ENCODE results near the gene GATB.

GATB gene

GRCh38 chr4:151657896-151658295, 102.9 kb downstream of the GATB start:
- in situ Hi-C loops (cut with MboI; ENCODE audit: low sequenced_read_pairs) = no loop called here

GRCh38 chr4:151656058-151656457, 104.7 kb downstream of the GATB start:
- in situ Hi-C loops (cut with MboI; ENCODE audit: low sequenced_read_pairs) = no loop called here

GRCh38 chr4:151653548-151653918, 107.3 kb downstream of the GATB start:
- in situ Hi-C loops (cut with MboI; ENCODE audit: low sequenced_read_pairs) = no loop called here

- in situ Hi-C loops (cut with MboI; ENCODE audit: low sequenced_read_pairs) = no loop called here
These were observed 107.8 kb downstream of the GATB start for GRCh38 chr4:151652841-151653547.

- in situ Hi-C loops (cut with MboI; ENCODE audit: low sequenced_read_pairs) = no loop called here
These were observed 109.3 kb downstream of the GATB start for GRCh38 chr4:151651496-151651895.

GRCh38 chr4:151649479-151649878, 111.3 kb downstream of the GATB start:
- in situ Hi-C loops (cut with MboI; ENCODE audit: low sequenced_read_pairs) = no loop called here

GRCh38 chr4:151646322-151646721, 114.5 kb downstream of the GATB start:
- in situ Hi-C loops (cut with MboI; ENCODE audit: low sequenced_read_pairs) = no loop called here

GRCh38 chr4:151644622-151645021, 116.2 kb downstream of the GATB start:
- in situ Hi-C loops (cut with MboI; ENCODE audit: low sequenced_read_pairs) = no loop called here

GRCh38 chr4:151643564-151643963, 117.2 kb downstream of the GATB start:
- in situ Hi-C loops (cut with MboI; ENCODE audit: low sequenced_read_pairs) = no loop called here

GRCh38 chr4:151641983-151642382, 118.8 kb downstream of the GATB start:
- in situ Hi-C loops (cut with MboI; ENCODE audit: low sequenced_read_pairs) = no loop called here

GRCh38 chr4:151641167-151641566, 119.6 kb downstream of the GATB start:
- in situ Hi-C loops (cut with MboI; ENCODE audit: low sequenced_read_pairs) = no loop called here

GRCh38 chr4:151640381-151640780, 120.4 kb downstream of the GATB start:
- in situ Hi-C loops (cut with MboI; ENCODE audit: low sequenced_read_pairs) = no loop called here

- in situ Hi-C loops (cut with MboI; ENCODE audit: low sequenced_read_pairs) = no loop called here
These were observed 122.4 kb downstream of the GATB start for GRCh38 chr4:151638295-151638858.

- in situ Hi-C loops (cut with MboI; ENCODE audit: low sequenced_read_pairs) = no loop called here
These were observed 129.5 kb downstream of the GATB start for GRCh38 chr4:151631349-151631748.

GRCh38 chr4:151629097-151629783, 131.6 kb downstream of the GATB start:
- in situ Hi-C loops (cut with MboI; ENCODE audit: low sequenced_read_pairs) = no loop called here

- in situ Hi-C loops (cut with MboI; ENCODE audit: low sequenced_read_pairs) = no loop called here
These were observed 132.7 kb downstream of the GATB start for GRCh38 chr4:151628001-151628608.

GRCh38 chr4:151627491-151627890, 133.3 kb downstream of the GATB start:
- in situ Hi-C loops (cut with MboI; ENCODE audit: low sequenced_read_pairs) = no loop called here

- in situ Hi-C loops (cut with MboI; ENCODE audit: low sequenced_read_pairs) = no loop called here
These were observed 134.1 kb downstream of the GATB start for GRCh38 chr4:151626751-151627150.

- in situ Hi-C loops (cut with MboI; ENCODE audit: low sequenced_read_pairs) = no loop called here
These were observed 134.6 kb downstream of the GATB start for GRCh38 chr4:151626228-151626627.

- in situ Hi-C loops (cut with MboI; ENCODE audit: low sequenced_read_pairs) = loop anchor here (25.0 kb wide), 1 partner anchor 263 kb away; no protein-coding TSS in a partner anchor
These were observed 135.9 kb downstream of the GATB start for GRCh38 chr4:151624626-151625565.

All from HL-60/S4 (cell line).